Measurements from ENCODE around the gene ATP10A.
"Not testable (repeated sequence)": the region's sequence is repeated elsewhere in the genome, so short reads cannot be mapped to it uniquely, and the experiment has no call there.

The ATP10A gene

DNA sequence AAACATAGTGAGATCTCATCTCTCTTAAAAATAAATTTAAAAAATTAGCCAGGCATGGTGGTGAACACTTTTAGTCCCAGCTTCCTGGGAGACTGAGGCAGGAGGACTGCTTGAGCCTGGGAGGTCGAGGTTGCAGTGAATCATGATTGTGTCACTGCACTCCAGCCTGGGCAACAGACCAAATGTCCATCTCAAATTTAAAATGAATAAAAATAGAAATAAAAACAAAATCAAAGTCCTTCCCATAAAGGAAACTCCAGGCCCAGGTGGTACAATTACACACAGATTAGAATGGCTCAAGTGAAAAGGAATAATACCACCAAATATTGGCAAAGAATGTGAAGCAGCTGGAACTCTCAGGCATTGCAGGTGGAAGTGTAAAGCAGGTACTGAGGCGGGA lies 19.3 kb upstream of the ATP10A start:
- no peak for DNase-seq (ENCODE audit: low read depth, low spot score)

DNA sequence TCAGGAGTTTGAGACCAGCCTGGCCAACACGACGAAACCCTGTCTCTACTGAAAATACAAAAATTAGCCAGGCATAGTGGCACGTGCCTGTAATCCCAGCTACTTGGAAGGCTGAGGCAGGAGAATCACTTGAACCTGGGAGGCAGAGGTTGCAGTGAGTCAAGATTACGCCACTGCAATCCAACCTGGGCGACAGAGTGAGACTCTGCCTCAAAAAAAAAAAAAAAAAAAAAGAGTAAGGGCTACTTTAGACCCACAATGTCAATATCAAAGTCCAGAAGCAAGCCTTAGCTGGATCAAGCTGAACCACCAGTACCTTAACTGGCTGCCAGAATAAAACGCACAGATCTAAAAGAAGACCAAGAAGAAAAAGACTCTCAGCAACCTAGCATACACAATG lies 17.8 kb upstream of the ATP10A start:
- not testable (repeated sequence) for DNase-seq (ENCODE audit: low read depth, low spot score)

DNA sequence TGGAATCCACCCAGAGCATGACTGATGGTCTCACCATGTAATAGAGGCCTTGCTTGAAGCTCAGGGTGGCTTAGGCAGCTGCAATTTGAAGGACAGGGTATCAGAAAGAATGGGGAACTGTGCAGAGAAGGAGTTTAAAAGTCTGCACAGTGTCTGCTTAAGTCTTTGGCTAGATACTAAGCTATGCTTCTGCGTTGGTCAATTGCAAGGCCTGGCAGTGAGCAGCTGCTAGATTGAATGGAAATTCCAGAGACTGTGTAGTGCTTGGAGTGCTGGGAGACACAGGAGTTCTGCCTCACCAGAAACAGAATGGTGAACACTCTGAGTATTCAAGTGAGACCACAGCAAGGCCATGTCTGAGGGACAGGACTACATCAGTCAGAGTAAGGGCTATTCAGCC lies 17.3 kb upstream of the ATP10A start:
- DNase-seq (ENCODE audit: low read depth, low spot score): no peak

DNA sequence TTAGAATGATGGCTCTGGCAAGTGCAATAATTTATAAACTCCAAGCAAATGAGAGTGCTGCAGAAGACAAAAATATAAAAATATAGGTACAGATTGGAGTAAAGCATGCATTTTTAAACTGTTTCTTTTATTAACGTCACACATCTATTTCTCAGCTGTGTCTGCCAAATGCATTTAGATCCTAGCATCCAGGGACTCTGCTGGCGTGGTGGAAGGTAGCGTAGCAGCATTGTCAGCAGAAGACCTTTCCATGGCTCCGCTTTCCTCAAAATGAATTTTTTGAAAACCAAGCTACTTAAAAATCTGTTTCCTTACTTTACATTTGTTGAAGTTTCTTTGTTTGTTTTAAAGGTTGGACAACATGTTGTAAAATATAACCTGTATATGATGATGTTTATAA lies 16.3 kb upstream of the ATP10A start:
- no peak for DNase-seq (ENCODE audit: low read depth, low spot score)

DNA sequence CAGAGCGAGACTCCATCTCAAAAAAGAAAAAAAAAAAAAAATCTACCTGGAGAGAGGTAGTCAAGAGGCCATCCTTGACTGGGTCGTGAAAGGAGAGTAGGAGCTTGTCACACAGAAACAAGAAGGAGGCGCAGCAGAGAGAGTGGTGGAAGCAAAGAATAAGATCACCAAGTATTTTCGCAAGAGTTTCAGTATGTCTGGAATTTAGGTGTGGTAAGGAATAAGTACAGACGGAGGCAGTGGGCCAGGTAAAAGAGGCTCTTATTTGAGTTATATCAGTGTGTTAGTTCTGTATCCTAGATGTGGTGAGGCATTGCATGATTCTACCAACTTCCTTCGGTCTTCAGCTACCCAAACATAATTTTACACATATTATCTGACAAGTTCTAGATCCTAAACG lies 14.6 kb upstream of the ATP10A start:
- DNase-seq (ENCODE audit: low read depth, low spot score): no peak

DNA sequence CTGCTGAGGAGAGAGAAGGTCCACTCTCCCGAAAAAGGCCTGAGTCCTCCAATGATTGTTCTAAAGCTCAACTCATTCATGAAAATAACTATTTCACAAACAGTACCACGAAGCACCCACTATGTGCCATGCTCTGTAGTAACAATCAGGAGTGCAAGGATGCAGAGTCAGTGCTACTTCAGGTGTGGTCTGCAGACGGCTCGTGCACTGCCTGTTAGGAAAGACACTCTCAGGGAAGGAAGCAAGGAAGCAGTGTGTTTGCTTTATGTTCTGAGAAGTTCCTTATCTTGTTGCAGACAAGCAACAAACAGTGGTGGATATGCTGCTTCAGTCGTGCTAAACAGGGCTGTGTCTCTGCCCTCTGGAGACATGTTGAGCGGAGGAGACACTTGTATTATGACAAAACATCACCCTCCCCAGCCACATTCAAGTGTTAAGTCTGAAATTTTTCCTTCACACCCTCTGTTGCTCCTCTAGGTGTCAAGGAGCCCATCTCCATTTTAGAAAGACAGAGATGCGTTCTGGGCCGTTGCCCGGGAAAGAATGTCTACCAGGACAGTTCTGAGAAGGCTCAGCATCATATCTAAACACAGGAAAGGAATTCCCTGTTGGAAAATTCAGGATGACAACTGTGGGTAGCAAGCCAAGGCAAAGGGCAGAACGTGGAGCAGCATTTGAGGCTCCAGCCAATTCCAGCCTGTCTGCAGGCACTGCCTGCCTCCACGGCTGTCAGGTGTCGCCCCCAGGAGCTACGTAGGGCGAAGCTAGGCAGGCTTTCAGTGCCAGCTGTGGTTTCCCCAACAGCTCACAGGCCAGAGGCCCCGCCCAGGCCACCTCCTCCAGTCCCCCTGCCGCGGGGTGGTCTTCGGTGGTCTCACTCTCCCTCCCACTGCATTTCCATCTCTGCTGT lies 13.4 kb upstream of the ATP10A start:
- DNase-seq (ENCODE audit: low read depth, low spot score): no peak

DNA sequence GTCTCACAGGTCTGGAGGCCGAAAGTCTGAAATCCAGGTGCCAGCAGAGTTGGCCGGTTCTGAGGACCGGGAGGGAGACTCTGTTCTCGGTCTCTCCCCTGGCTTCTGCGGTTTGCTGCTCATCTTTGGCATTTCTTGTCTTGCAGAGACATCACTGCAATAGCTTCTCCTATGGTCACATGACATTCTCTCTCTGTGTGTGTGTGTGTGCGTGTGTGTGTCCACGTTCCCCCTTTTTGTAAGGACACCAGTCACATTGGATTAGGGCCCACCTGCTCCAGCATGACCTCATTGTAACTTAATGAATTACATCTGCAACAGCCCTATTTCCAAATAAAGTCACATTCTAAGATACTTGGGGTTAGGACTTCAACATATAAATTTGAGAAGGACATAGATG lies 12.4 kb upstream of the ATP10A start:
- no peak for DNase-seq (ENCODE audit: low read depth, low spot score)

DNA sequence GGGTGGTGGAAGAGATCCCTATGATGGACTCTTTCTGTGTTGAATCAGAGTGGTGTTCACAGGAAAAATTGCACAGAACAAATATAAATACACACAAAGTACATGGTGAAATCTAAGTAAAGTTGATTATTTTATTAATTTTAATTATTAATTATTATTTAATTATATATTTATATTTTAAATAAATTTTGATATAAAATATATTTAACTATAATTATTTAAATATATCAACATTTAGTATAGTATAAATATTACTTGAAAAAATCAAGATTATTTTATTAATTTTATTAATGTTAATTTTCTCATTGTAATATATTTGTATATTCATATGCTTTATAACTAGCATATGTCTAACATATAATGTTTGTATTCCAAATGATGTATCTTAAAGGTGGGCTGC lies 11.3 kb upstream of the ATP10A start:
- no peak for DNase-seq (ENCODE audit: low read depth, low spot score)

DNA sequence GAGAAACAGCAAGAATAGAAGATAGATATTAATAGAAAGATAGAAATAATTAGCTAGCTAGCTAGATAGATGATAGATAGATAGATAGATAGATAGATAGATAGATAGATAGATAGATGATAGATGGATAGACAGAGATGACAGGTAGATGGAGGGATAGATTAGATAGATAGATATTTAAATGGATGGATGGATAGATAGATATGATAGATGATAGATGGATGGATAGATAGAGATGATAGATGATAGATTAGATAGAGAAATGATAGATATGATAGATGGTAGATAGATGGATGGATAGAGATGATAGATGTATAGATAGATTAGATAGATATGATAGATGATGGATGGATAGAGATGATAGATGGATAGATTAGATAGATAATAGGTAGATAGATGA lies 8.3 kb upstream of the ATP10A start:
- DNase-seq (ENCODE audit: low read depth, low spot score): no peak

DNA sequence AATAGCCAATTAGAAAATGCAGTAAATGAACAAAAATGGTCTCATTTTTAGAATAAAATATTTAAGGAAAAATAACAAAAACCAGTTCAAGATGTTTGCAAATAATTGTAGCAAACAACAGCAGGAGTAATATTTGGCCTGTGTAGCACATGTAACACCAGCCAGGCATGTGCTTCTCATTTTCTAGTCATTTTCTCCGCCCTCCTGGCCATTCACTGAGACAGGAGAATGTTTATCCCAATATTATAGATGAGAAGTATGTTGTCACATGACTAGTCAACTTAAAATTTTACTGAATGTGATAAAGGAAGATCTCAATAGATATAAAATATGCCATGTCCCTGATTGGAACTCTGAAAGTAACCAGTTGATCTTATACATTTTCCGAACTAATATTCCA lies 7.8 kb upstream of the ATP10A start:
- DNase-seq (ENCODE audit: low read depth, low spot score): no peak

DNA sequence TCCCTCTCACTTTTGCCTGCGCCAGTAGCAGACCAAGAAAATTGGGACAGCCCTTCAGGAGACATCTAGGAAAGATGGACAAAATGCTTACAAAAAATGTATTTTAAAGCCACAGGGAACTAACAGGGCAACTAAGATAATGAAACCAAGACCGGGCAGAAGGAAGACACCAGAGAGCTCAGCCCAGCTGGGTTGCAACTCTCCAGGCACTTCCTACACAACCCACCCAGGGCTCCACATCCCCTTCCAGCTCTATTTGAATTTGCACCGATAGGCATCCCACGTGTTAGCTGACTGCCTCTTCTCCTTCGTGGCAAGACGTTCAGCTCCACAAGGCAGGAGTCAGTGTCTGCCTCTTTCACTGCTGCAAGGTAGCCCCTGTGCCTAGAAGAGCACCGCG lies 6.6 kb upstream of the ATP10A start:
- no peak for DNase-seq (ENCODE audit: low read depth, low spot score)

DNA sequence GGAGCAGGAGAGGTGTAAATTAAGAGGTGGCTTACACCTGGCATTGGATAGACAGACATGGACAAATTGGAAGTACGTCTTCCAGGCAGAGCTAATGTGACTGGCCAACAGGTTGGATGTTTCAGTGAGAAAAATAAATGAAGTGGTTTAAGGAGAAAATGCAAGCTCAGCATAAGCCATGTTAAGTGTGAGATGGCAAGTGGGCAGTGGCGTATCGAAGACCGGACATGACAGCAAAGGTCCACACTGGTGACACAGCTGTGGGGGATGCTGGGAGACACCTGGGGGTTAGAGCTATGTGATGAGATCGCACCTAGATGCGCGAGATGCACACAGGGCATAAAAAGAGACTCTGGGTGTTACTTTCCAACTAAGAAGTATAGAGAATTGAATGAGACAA lies 3.7 kb upstream of the ATP10A start:
- no peak for DNase-seq (ENCODE audit: low read depth, low spot score)

DNA sequence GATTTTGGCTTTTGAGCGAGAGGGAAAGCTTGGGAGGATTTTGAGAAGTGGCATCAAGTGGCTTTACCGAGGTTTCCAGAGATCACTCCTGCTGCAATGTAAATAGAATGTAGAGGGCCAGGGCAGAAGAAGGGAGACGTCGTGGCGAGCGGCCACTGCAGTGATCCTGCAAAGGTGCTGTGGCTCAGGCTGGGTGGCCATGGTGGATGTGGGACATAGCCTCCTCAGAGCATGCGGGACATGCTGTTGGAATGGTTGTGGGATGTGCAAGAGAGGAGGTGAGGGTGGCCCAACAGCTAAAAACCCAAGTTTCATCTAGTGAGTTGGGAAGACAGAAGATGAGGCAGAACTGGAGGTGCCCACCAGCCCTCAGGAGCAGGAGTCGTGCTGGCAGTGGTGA lies 3.1 kb upstream of the ATP10A start:
- no peak for DNase-seq (ENCODE audit: low read depth, low spot score)

DNA sequence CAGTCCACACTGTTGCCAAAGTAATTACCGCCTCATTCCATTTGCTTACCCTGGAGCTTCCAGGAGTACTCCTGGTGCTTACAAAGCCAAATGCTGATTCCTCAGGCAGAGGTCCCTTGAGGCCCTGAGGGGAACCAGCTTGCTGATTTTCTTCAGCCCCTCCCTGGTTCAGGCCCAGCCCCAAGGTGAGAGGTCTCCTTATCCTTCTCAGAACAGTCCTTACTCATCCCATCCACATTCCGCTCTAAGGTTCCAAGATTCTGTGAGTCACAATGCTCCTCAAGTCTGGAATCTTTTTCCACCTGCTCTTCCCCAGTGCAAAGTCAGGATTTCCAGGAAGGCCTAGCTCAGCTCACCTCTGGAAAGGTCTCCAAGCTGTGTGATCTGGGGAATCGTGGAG lies 1.8 kb upstream of the ATP10A start:
- no peak for DNase-seq (ENCODE audit: low read depth, low spot score)

DNA sequence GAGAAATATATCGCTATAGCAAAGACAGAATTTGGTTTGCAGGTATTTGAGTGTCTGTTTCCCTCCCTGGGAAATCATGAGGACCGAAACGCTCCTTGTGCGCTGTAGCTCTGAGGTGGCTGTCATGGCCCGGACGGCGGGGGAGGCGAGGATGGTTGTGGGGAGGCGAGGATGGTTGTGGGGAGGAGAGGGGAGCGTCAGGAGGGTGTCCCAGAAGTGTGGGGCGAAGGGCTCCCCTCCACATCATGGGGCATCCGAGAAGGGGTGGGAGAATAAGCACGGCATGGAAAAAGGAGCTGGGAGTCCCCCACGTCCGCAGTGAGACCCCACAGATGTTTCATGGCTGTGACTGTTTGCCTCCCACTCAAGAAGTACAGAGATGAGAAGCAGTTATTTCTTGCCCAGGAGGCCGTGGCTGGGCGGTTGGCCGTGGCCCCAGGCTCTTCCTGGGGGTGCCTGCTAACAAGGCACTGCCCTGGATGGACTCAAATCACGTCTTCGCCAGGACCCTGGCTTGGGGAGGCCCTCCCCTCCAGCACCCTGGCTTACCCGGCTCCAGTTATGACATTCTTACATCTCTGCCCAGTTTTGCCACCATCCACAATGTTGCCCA lies 947 bp upstream of the ATP10A start:
- DNase-seq (ENCODE audit: low read depth, low spot score): no peak

DNA sequence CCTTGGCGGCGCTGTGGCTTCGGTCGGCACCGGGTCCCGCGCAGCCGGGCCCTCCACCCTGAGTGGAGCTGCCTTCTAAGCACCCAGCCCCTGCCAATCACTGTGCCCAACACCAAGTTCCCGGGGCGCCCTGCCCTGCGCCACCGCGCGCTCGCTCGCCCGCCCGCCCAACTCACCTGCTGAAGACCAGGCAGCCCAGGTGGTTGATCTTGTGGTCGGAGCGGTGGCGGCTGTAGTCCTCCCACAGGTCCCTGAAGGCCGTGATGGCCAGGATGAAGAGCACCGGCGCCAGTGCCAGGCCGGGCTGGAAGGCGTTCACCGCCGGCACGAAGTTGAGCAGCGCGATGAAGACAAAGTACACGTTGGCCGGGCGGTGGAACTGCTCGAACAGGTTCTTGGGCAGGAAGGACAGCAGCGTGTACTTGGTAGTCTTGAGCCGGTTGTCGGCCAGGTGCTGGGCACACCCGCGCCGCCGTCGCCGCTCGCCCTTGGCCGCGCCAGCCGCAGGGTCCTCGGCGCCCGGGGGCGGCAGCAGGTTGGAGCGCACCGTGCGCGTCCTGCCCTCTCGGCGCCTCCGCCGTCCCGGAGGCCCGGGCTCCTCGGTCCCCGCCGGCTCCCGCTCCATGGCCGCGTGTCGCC lies 536 bp downstream of the ATP10A start:
- peak; percentile 73 for DNase-seq (ENCODE audit: low read depth, low spot score)

DNA sequence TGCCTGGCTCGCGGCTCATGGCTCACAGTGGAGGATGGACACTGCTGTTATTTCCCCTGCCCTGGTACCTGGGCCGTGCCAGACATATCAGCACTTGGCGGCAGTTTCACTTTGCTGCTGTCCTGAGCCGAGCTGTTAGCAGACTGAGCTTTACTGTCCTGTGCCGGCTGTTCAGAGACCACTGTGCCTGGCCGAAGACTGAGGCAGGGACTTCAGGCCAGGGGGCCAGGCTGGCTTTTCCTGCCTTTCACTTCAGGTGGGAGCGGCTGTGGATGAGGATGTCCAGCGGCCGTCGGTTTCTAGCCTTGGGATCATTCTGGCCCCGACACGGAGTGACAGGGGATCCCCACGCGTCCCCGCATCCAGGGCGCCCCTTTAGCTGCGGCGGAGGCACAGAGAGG lies 1.1 kb downstream of the ATP10A start:
- peak; percentile 62 for DNase-seq (ENCODE audit: low read depth, low spot score)

DNA sequence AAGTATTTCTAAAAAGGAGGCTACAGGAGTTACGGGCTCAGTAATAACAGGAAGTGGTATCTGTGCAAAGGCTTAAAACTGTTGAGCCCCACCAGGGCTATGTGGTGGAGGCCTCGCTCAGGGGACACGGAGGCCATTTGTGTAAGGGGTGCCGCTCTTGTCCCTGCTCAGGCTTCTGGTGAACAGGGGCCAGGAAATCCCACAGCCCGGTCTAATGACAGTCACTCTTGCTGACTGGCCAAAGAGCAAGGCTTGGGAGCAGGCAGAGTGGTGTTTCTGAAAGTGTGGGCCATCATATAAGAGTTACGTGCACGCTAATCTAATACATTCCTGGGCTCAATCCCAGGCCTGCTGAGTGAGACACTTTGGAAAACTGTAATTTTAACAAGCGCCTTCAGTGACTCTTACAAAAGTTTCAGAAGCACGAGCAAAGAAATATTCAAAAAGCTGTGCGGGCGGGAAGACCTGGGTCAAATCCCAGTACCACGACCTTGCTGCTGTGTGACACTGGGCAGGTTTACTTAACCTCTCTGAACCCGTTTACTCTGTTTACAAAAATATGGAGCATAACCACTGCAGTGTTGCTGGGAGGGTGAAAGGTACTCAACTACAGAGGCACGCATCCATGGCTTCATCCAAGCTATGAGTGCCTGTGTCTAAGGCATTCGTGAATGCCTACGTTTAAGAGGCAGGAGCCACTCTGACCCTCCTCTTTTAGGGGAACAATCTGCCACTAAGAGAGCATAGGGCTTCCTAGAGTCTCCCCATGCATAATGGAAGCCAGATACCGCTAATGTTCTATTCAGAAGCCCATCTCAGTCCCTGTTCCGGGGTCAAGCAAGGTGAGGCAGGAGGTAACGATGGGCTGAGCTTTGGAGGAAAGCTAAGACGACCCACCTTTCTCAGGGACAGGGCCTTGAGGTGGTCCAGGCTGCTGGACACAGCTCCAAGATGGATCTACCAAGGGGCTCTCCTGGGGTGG lies 2.0 kb downstream of the ATP10A start:
- no peak for DNase-seq (ENCODE audit: low read depth, low spot score)

DNA sequence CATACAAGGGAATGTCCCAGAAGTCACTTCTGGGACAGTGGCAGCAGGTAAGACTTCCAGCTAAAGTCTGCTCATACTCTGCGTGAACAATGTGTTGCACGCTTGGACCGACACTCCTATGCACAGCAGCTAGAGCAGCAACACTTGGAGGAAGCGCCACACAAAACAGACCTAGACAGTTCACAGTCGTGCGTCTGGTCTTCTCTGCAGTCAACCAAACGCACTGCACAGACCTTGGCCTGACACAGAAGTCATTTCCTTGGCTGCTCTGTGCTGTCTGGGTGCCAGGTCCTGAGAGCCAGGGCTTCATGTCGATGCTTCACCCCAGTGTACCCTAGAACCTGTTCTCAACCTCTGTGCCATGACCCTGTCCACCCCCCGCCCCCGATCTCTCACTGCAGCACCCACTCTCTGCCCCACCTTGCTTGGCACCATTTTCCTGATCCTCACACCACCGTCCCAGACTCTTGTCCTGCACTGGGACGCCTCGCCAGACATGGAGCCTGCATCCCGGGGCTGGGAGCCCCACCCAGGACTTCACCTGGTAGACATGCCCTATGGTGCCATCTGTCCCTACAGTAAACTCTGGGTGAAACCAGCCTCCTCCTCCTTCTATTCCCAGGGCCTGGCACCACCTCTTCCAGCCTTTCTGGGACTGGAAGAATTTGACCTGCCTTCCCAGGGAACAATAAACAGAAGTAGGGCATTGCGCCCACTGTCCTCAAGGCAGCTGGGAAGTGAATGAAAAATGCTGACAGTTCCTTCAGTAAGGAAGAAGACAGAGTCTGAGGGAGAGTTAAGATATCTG lies 3.1 kb downstream of the ATP10A start:
- DNase-seq (ENCODE audit: low read depth, low spot score): peak; percentile 43

DNA sequence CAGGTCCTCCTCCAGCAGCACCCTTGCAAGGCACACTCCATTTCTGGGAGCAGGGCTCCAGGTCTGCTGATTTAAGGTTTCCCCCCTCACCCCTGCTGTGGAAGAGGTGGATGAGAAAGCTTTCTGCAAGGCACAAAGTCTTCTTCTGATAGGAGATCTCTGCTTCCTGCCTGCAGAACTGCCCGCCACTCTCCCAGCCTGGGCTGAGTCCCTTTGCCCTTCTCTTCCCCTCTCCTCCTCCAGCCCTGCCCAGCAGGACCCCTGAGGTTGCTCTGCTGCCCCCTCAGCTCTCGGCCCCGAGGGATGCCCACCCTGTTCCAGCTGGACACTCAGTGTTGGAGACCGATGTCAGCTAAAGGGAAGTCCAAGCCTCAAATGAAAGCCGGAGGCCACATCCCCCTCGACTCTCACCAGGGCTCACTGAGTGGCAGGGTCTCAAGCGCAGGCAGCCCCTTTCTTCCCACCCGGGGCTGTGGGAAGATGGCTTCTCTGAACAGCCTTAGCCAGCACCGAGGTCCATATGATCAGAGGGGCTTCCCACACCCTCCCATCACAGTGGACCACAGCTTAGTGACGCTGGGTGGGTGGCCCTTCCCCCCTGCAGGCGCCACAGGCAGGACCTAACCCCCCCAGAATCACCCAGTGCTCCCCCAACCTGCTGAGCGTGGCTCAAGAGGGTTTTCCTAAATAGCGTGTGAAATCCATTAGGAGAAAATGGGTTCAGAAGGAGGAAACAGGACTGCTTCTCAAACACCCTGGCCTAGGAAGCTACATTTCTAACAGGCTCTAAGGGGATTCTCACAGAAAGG lies 4.0 kb downstream of the ATP10A start:
- no peak for DNase-seq (ENCODE audit: low read depth, low spot score)

Data from astrocyte of the hippocampus (primary cell).